Osteocyte (in vitro differentiated cells): ENCODE results near the gene SSH3. TPM values are rescaled to one million over a fixed set of nuclear protein-coding genes. Genes with fewer than 3 reads are reported as not detected.

Source experiments
- DNase-seq: peaks from one replicate; pipeline ENCODE4 v3.0.0; 2021; ENCODE audit warnings: mixed read lengths; ENCODE audit not compliant: unreplicated experiment; ENCODE audit errors: extremely low spot score
- H3K27ac Mint-ChIP-seq: one replicate; pipeline ENCODE4 v1.8.0; 2021; ENCODE audit warnings: mild to moderate bottlenecking, mixed read lengths; ENCODE audit not compliant: unreplicated experiment
- H3K27me3 Mint-ChIP-seq: one replicate; pipeline ENCODE4 v1.8.0; 2021; ENCODE audit warnings: mixed read lengths; ENCODE audit not compliant: unreplicated experiment
- H3K36me3 Mint-ChIP-seq: one replicate; pipeline ENCODE4 v1.8.0; 2021; ENCODE audit warnings: mixed read lengths; ENCODE audit not compliant: unreplicated experiment
- H3K4me1 Mint-ChIP-seq: one replicate; pipeline ENCODE4 v1.8.0; 2021; ENCODE audit warnings: mixed read lengths; ENCODE audit not compliant: unreplicated experiment
- H3K4me3 Mint-ChIP-seq: one replicate; pipeline ENCODE4 v1.8.0; 2021; ENCODE audit warnings: mild to moderate bottlenecking, moderate library complexity, mixed read lengths; ENCODE audit not compliant: unreplicated experiment
- H3K9me3 Mint-ChIP-seq: one replicate; pipeline ENCODE4 v1.8.0; 2021; ENCODE audit warnings: mixed read lengths; ENCODE audit not compliant: unreplicated experiment
- CTCF ChIP-seq: fragments of 200-600 bp; sonication (generic); IDR thresholded peaks from 2 replicates; pipeline ENCODE4 v1.5.0; 2021; ENCODE audit warnings: antibody characterized with exemption, mild to moderate bottlenecking, moderate library complexity
- total RNA-seq: library from RNA; stranded (reverse); gene quantifications from 2 replicates; pipeline ENCODE4 v1.2.1, GENCODE V29; 2021

The SSH3 gene
- total RNA-seq, 1 donor from 2014 or later: 28.6 TPM

- peaks cover 6% of the 10 kb centered on the region for H3K36me3 Mint-ChIP-seq
- H3K27me3 Mint-ChIP-seq: no peaks in the 10 kb centered on the region
- DNase-seq: no peak
- no peaks in the 10 kb centered on the region for H3K9me3 Mint-ChIP-seq
- H3K27ac Mint-ChIP-seq: no peak overlapping the region
- H3K4me1 Mint-ChIP-seq: peaks cover 48% of the 10 kb centered on the region
- no peak for TF ChIP-seq CTCF
- H3K4me3 Mint-ChIP-seq: no peak overlapping the region
These were observed 27.5 kb upstream of the SSH3 start for GRCh38 chr11:67275606-67276409.

- Mint-ChIP-seq H3K4me3 (no peak overlapping the region), H3K27ac (peak overlapping the region; percentile 83), H3K36me3 (peaks cover 6% of the 10 kb centered on the region), H3K4me1 (peaks cover 39% of the 10 kb centered on the region), H3K27me3 (no peaks in the 10 kb centered on the region), H3K9me3 (no peaks in the 10 kb centered on the region)
- no peak for TF ChIP-seq CTCF
- DNase-seq: no peak
These were observed 26.5 kb upstream of the SSH3 start for GRCh38 chr11:67276781-67277230.

GRCh38 chr11:67277231-67277961 lies 25.9 kb upstream of the SSH3 start:
- Mint-ChIP-seq H3K36me3 (peaks cover 9% of the 10 kb centered on the region), H3K27me3 (no peaks in the 10 kb centered on the region), H3K9me3 (no peaks in the 10 kb centered on the region), H3K4me1 (peaks cover 35% of the 10 kb centered on the region), H3K27ac (peak overlapping the region; percentile 83), H3K4me3 (peak overlapping the region; percentile 22)
- no peak for TF ChIP-seq CTCF
- no peak for DNase-seq

- Mint-ChIP-seq H3K27ac (peak overlapping the region; percentile 83), H3K4me3 (no peak overlapping the region), H3K36me3 (peaks cover 11% of the 10 kb centered on the region), H3K4me1 (peaks cover 34% of the 10 kb centered on the region), H3K9me3 (no peaks in the 10 kb centered on the region), H3K27me3 (no peaks in the 10 kb centered on the region)
- no peak for DNase-seq
- no peak for TF ChIP-seq CTCF
These were observed 25.0 kb upstream of the SSH3 start for GRCh38 chr11:67278135-67278938.
